Activated CD4-positive, alpha-beta memory T cell treated with anti-CD3 and anti-CD28 coated beads for 36 hours (primary cell): ENCODE results near the gene MCM5. TPM values are rescaled to one million over a fixed set of nuclear protein-coding genes. Genes with fewer than 3 reads are reported as not detected.
"Not testable (repeated sequence)": the region's sequence is repeated elsewhere in the genome, so short reads cannot be mapped to it uniquely, and the experiment has no call there.

ENCODE experiments used
- CTCF ChIA-PET: fragments of 350-600 bp; sonication (Branson Sonifier 250); formaldehyde crosslinking; loops from one replicate; lab custom pipeline; 2021; ENCODE audit warnings: antibody characterized with exemption, inconsistent platforms; lab: Charles Lee
- POLR2A ChIA-PET: fragments of 350-600 bp; sonication (Branson Sonifier 250); formaldehyde crosslinking; loops from one replicate; lab custom pipeline; 2021; ENCODE audit warnings: antibody characterized with exemption; lab: Charles Lee
- DNase-seq: peaks from one replicate; pipeline ENCODE4 v3.0.0-alpha.2; 2020
- H3K27ac Mint-ChIP-seq: one replicate; pipeline ENCODE4 v1.8.0; 2021; ENCODE audit warnings: mixed read lengths
- H3K27me3 Mint-ChIP-seq: one replicate; pipeline ENCODE4 v1.8.0; 2021; ENCODE audit warnings: mixed read lengths
- H3K36me3 Mint-ChIP-seq: one replicate; pipeline ENCODE4 v1.8.0; 2021; ENCODE audit warnings: mixed read lengths
- H3K4me1 Mint-ChIP-seq: one replicate; pipeline ENCODE4 v1.8.0; 2021; ENCODE audit warnings: low read depth, mixed read lengths
- H3K4me3 Mint-ChIP-seq: one replicate; pipeline ENCODE4 v1.8.0; 2021; ENCODE audit warnings: mild to moderate bottlenecking, mixed read lengths
- H3K9me3 Mint-ChIP-seq: one replicate; pipeline ENCODE4 v1.8.0; 2021; ENCODE audit warnings: mixed read lengths
- intact Hi-C: fragments of 100-400 bp; cut with micrococcal nuclease; formaldehyde crosslinking; loops from one replicate; pipeline ENCODE4 v1.15.1; 2023
- total RNA-seq, 2 experiments: library from RNA; stranded (reverse); gene quantifications; one replicate each; pipeline ENCODE4 v1.2.3, GENCODE V29; 2021

The MCM5 gene
- total RNA-seq, 2 experiments from 2014 or later = 265 to 266 TPM

GRCh38 chr22:35458547-35459422 is 58.8 kb downstream of the MCM5 start:
- POLR2A ChIA-PET = no interaction called here
- CTCF ChIA-PET = no interaction called here

DNA sequence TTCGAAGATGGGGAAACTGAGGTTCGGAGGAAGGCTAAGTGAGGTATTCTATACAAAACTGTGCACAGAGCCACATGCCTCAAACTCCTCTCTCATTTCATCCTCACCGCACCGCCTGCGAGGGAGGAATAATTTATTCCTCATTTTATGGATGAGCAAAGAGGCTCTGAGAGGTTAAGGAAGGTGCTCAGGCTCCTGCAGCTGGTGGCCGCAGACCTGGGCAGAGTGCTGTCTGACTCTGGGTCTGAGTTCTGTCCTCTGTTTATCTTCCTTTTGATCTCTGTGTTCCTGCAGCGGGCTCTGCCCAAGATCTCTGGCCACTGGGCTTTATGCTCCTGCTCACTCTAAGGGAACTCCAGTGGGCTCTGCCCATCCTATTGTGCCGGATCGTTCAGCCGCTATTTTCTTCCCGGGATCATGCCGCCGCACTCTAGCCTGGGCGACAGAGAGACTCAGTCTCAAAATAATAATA is 59.5 kb downstream of the MCM5 start:
- H3K27me3 Mint-ChIP-seq = no peaks in the 10 kb centered on the region

More at GRCh38 chr22:35458547-35459422, 58.8 kb downstream of the MCM5 start:
- no peak for DNase-seq
- no peaks in the 10 kb centered on the region for H3K4me1 Mint-ChIP-seq
- H3K4me3 Mint-ChIP-seq = no peak overlapping the region
- H3K27me3 Mint-ChIP-seq = no peaks in the 10 kb centered on the region
- H3K9me3 Mint-ChIP-seq = no peaks in the 10 kb centered on the region
- intact Hi-C loops = no loop called here
- H3K27ac Mint-ChIP-seq = no peak overlapping the region
- peaks cover 6% of the 10 kb centered on the region for H3K36me3 Mint-ChIP-seq

GRCh38 chr22:35459976-35460375 is 60.0 kb downstream of the MCM5 start:
- intact Hi-C loops, POLR2A ChIA-PET, H3K4me3 Mint-ChIP-seq, H3K36me3 Mint-ChIP-seq, H3K27ac Mint-ChIP-seq, H3K27me3 Mint-ChIP-seq, H3K9me3 Mint-ChIP-seq, H3K4me1 Mint-ChIP-seq, DNase-seq, CTCF ChIA-PET: not testable (repeated sequence)

More for the DNA sequence above, 59.5 kb downstream of the MCM5 start:
- peaks cover 6% of the 10 kb centered on the region for H3K36me3 Mint-ChIP-seq
- ChIA-PET CTCF (no interaction called here), POLR2A (no interaction called here)
- no peak overlapping the region for H3K27ac Mint-ChIP-seq
- no peak for DNase-seq
- no peaks in the 10 kb centered on the region for H3K4me1 Mint-ChIP-seq
- intact Hi-C loops = no loop called here
- no peaks in the 10 kb centered on the region for H3K9me3 Mint-ChIP-seq
- no peak overlapping the region for H3K4me3 Mint-ChIP-seq

DNA sequence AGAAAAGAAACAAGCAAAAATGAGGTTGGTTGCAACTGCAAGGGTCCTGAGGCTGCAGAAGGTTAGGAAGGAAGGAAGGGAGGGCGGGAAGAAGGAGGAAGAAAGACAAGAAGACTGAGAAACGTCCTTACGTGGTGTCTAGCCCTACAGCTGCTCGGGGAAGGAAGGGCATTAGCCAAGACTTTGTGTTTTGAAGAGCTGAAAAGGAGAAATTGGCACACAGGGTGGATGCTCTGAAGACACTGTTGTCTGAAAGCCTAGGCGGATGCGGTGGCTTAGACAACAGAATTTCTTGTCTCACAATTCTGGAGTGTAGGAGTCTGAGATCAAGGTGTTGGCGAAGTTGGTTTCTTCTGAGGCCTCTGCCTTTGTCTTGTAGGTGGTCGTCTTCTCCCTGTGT is 60.7 kb downstream of the MCM5 start:
- intact Hi-C loops = no loop called here
- H3K27me3 Mint-ChIP-seq = no peaks in the 10 kb centered on the region

DNA sequence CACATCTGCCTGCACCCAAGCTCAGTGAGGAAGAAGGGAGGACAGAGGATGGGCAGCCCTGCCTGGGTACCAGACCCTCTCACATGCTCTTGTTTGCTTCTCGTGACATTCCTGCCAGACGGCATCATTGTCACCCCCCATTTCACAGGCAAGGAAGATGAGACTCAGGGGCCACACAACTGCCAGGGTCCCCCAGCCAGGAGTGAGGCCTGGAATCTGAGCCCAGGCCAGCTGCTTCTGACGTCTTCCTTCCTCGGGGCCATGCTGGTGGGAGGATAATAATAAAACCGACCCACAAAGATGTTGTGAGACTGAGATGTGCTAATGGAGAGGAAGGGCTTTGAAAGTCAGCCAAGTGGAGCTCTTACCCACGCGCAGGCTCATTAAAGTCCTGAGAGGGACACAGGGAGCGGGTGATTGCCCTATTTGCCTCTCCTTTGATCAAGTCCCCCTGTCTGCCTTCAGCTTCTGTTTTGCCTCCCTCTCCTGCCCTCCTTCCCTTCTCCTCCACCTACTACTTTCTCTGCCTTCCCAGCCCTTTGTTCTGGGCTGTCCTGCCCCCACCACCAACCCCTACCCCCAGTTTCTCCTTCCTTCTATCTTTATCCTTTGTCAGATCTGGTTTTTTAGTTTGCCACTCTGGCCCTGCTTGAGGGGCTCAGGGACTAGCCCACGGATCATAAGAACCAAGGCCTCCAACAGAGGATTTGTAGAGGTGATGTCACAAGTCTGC is 62.7 kb downstream of the MCM5 start:
- ChIA-PET POLR2A (no interaction called here), CTCF (no interaction called here)
- DNase-seq = no peak
- intact Hi-C loops = no loop called here
- Mint-ChIP-seq H3K36me3 (peaks cover 6% of the 10 kb centered on the region), H3K4me1 (no peaks in the 10 kb centered on the region), H3K27ac (no peak overlapping the region), H3K27me3 (no peaks in the 10 kb centered on the region), H3K9me3 (no peaks in the 10 kb centered on the region), H3K4me3 (no peak overlapping the region)

More for the DNA sequence above, 60.7 kb downstream of the MCM5 start:
- Mint-ChIP-seq H3K4me1 (no peaks in the 10 kb centered on the region), H3K4me3 (no peak overlapping the region), H3K27ac (no peak overlapping the region), H3K9me3 (no peaks in the 10 kb centered on the region), H3K36me3 (peaks cover 6% of the 10 kb centered on the region)
- ChIA-PET CTCF (no interaction called here), POLR2A (no interaction called here)
- no peak for DNase-seq

GRCh38 chr22:35463231-35463933 is 63.4 kb downstream of the MCM5 start:
- no peaks in the 10 kb centered on the region for H3K27me3 Mint-ChIP-seq
- no peaks in the 10 kb centered on the region for H3K4me1 Mint-ChIP-seq
- ChIA-PET POLR2A (no interaction called here), CTCF (no interaction called here)
- intact Hi-C loops = no loop called here
- no peak for DNase-seq
- H3K4me3 Mint-ChIP-seq = no peak overlapping the region
- no peaks in the 10 kb centered on the region for H3K9me3 Mint-ChIP-seq
- no peak overlapping the region for H3K27ac Mint-ChIP-seq
- H3K36me3 Mint-ChIP-seq = peaks cover 6% of the 10 kb centered on the region

DNA sequence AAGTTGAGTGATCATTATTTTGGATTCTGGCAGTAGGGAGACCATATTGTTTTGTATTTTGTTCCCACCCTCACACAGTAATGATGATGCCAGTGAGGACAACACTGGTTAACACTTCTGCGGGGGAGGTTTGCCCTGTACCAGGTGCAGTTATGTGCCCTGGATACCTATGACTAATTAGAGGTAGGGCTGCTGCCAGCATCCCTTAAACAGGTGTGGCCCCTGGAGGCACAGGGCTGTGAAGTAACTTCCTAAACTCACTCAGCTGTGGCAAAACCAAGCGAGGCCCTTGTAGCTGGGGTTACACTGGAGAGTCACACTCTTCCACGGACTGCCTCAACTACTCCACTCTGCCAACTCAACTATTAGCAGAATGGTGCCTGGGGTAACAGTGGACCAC is 64.5 kb downstream of the MCM5 start:
- ChIA-PET POLR2A (no interaction called here), CTCF (interaction anchor here (0.6 kb wide), 1 partner anchor 16 kb away, joined by 3 read pairs; no protein-coding TSS in a partner anchor)
- intact Hi-C loops = no loop called here
- no peaks in the 10 kb centered on the region for H3K4me1 Mint-ChIP-seq
- H3K36me3 Mint-ChIP-seq = peaks cover 6% of the 10 kb centered on the region
- no peak overlapping the region for H3K4me3 Mint-ChIP-seq
- no peaks in the 10 kb centered on the region for H3K27me3 Mint-ChIP-seq
- DNase-seq = no peak
- no peaks in the 10 kb centered on the region for H3K9me3 Mint-ChIP-seq
- H3K27ac Mint-ChIP-seq = no peak overlapping the region

GRCh38 chr22:35465109-35465701 is 65.3 kb downstream of the MCM5 start:
- no peak overlapping the region for H3K27ac Mint-ChIP-seq
- H3K27me3 Mint-ChIP-seq = no peaks in the 10 kb centered on the region
- intact Hi-C loops = no loop called here
- H3K9me3 Mint-ChIP-seq = no peaks in the 10 kb centered on the region
- no peaks in the 10 kb centered on the region for H3K4me1 Mint-ChIP-seq
- POLR2A ChIA-PET = no interaction called here
- no peak for DNase-seq
- CTCF ChIA-PET = interaction anchor here (0.6 kb wide), 1 partner anchor 15 kb away, joined by 3 read pairs; no protein-coding TSS in a partner anchor
- H3K4me3 Mint-ChIP-seq = no peak overlapping the region
- H3K36me3 Mint-ChIP-seq = peaks cover 6% of the 10 kb centered on the region

GRCh38 chr22:35467681-35468434 is 67.9 kb downstream of the MCM5 start:
- Mint-ChIP-seq H3K27me3 (no peaks in the 10 kb centered on the region), H3K9me3 (peaks cover 4% of the 10 kb centered on the region), H3K4me3 (no peak overlapping the region), H3K4me1 (no peaks in the 10 kb centered on the region), H3K27ac (no peak overlapping the region), H3K36me3 (peaks cover 14% of the 10 kb centered on the region)
- CTCF ChIA-PET = no interaction called here
- no peak for DNase-seq
- POLR2A ChIA-PET = no interaction called here
- intact Hi-C loops = no loop called here

- ChIA-PET POLR2A (no interaction called here), CTCF (no interaction called here)
- Mint-ChIP-seq H3K4me1 (no peaks in the 10 kb centered on the region), H3K27me3 (peaks cover 3% of the 10 kb centered on the region), H3K27ac (no peak overlapping the region), H3K36me3 (peaks cover 8% of the 10 kb centered on the region), H3K4me3 (no peak overlapping the region), H3K9me3 (peaks cover 4% of the 10 kb centered on the region)
- intact Hi-C loops = no loop called here
- DNase-seq = no peak
Observed at GRCh38 chr22:35470903-35471321, 71.0 kb downstream of the MCM5 start.

GRCh38 chr22:35471566-35471965 is 71.6 kb downstream of the MCM5 start:
- H3K27ac Mint-ChIP-seq, POLR2A ChIA-PET, H3K27me3 Mint-ChIP-seq, CTCF ChIA-PET, intact Hi-C loops, H3K9me3 Mint-ChIP-seq, DNase-seq, H3K4me3 Mint-ChIP-seq, H3K36me3 Mint-ChIP-seq, H3K4me1 Mint-ChIP-seq: not testable (repeated sequence)
